OCI-LY3 (cell line): ENCODE measurements around the gene HIVEP3.

Experiments
- CTCF ChIP-seq: fragments of 200-600, 300-600 bp; sonication (generic); IDR thresholded peaks from 2 replicates; pipeline ENCODE4 v1.5.1; 2014; ENCODE audit warnings: antibody characterized with exemption, low read length, low read depth
- EZH2phosphoT487 ChIP-seq: fragments of 200-600 bp; shearing (Covaris generic); IDR thresholded peaks from 2 replicates; pipeline ENCODE4 v1.6.1; 2018; ENCODE audit warnings: antibody characterized with exemption, mixed run types, low read depth

GRCh38 chr1:41710980-41711379 is 207.7 kb downstream of the HIVEP3 start:
- TF ChIP-seq CTCF = no peak
- no peak for TF ChIP-seq EZH2phosphoT487
